H1 (cell line): ENCODE data around the gene NT5C. TPM values are rescaled to one million over a fixed set of nuclear protein-coding genes. Genes with fewer than 3 reads are reported as not detected.

Source experiments
- CTCF ChIA-PET: fragments of 300-600 bp; sonication (Branson Sonifier 250); formaldehyde crosslinking; loops from one replicate; lab custom pipeline; 2021; ENCODE audit not compliant: partially characterized antibody; lab: Charles Lee
- POLR2A ChIA-PET: fragments of 300-600 bp; sonication (Branson Sonifier 250); formaldehyde crosslinking; loops from one replicate; lab custom pipeline; 2021; ENCODE audit warnings: inconsistent platforms; ENCODE audit not compliant: partially characterized antibody; lab: Charles Lee
- DNase-seq, 2 experiments: peaks; one replicate each; pipeline versions ENCODE4 v3.0.0 to v3.0.0-alpha.2; 2010 to 2022; ENCODE audit warnings: low spot score in 2 of 2, low read depth in 1 of 2, mixed read lengths in 1 of 2
- FAIRE-seq: peaks from 2 replicates; lab custom pipeline; 2011; peaks lifted over from hg19 to GRCh38; lab: Jason Lieb, UNC
- H2AFZ ChIP-seq: 2 replicates; pipeline ENCODE4 v1.8.1; 2012; ENCODE audit warnings: low read length, inconsistent platforms
- H2AK5ac ChIP-seq: 2 replicates; pipeline ENCODE4 v1.6.1; 2013; ENCODE audit warnings: low read depth, low read length
- H2BK120ac ChIP-seq: replicated peaks from 2 replicates; pipeline ENCODE3; 2013; ENCODE audit warnings: low read depth, low read length, inconsistent platforms
- H2BK12ac ChIP-seq: 2 replicates; pipeline ENCODE4 v1.6.1; 2013; ENCODE audit warnings: low read depth, low read length
- H2BK15ac ChIP-seq: 2 replicates; pipeline ENCODE4 v1.6.1; 2013; ENCODE audit warnings: low read length
- H2BK20ac ChIP-seq: 2 replicates; pipeline ENCODE4 v1.6.1; 2013; ENCODE audit warnings: low read length
- H2BK5ac ChIP-seq: 2 replicates; pipeline ENCODE4 v1.6.1; 2013; ENCODE audit warnings: low read depth, low read length
- H3K14ac ChIP-seq: 2 replicates; pipeline ENCODE4 v1.6.1; 2013; ENCODE audit warnings: inconsistent platforms; ENCODE audit not compliant: insufficient read length
- H3K18ac ChIP-seq: 2 replicates; pipeline ENCODE4 v1.6.1; 2013; ENCODE audit warnings: low read length; ENCODE audit errors: extremely low read depth
- H3K23ac ChIP-seq: 2 replicates; pipeline ENCODE4 v1.6.1; 2013; ENCODE audit warnings: inconsistent platforms; ENCODE audit not compliant: insufficient read length
- H3K23me2 ChIP-seq: 2 replicates; pipeline ENCODE4 v1.6.1; 2013; ENCODE audit warnings: low read depth, low read length
- H3K27ac ChIP-seq: 2 replicates; pipeline ENCODE4 v1.6.1; 2011; ENCODE audit warnings: low read depth, low read length, inconsistent platforms
- H3K27me3 ChIP-seq, 4 experiments: replicated peaks in 1 of 4; 1 replicate in 1 of 4; 2 replicates in 3 of 4; pipeline versions ENCODE4 v1.6.1 to v1.8.1; 2011 to 2013; ENCODE audit warnings: low read length in 3 of 4, mild to moderate bottlenecking in 3 of 4, inconsistent platforms in 2 of 4, mixed read lengths in 2 of 4, moderate library complexity in 1 of 4; ENCODE audit not compliant: control insufficient read depth in 3 of 4, insufficient read depth in 3 of 4; ENCODE audit errors: extremely low read depth in 1 of 4
- H3K36me3 ChIP-seq, 4 experiments: 2 replicates each; pipeline versions ENCODE4 v1.6.1 to v1.8.1; 2011 to 2013; ENCODE audit warnings: mild to moderate bottlenecking in 4 of 4, low read length in 3 of 4, moderate library complexity in 2 of 4, control low read depth in 1 of 4, inconsistent platforms in 1 of 4; ENCODE audit not compliant: insufficient read depth in 4 of 4, control insufficient read depth in 2 of 4
- H3K4ac ChIP-seq: replicated peaks from 2 replicates; pipeline ENCODE3; 2013; ENCODE audit warnings: low read length, low read depth, mixed read lengths, inconsistent platforms; ENCODE audit not compliant: insufficient read length
- H3K4me1 ChIP-seq, 4 experiments: replicated peaks in 1 of 4; 1 replicate in 1 of 4; 2 replicates in 3 of 4; pipeline versions ENCODE4 v1.6.1 to v1.8.1; 2011 to 2013; ENCODE audit warnings: low read length in 3 of 4, inconsistent platforms in 2 of 4, mixed read lengths in 1 of 4; ENCODE audit not compliant: insufficient read depth in 4 of 4, control insufficient read depth in 3 of 4
- H3K4me2 ChIP-seq, 2 experiments: 2 replicates each; pipeline versions ENCODE4 v1.6.1 to v1.8.1; 2011 to 2013; ENCODE audit warnings: low read depth in 2 of 2, low read length in 2 of 2, control low read depth in 1 of 2, inconsistent platforms in 1 of 2, mild to moderate bottlenecking in 1 of 2; ENCODE audit not compliant: insufficient read depth in 1 of 2
- H3K4me3 ChIP-seq, 4 experiments: fragments of 200-600, 300-600 bp in 1 of 4; sonication (generic), shearing (Covaris generic), sonication (Bioruptor Twin) in 1 of 4; 2 replicates each; pipeline versions ENCODE4 v1.5.1 to v1.8.1; 2011 to 2016; ENCODE audit warnings: low read length in 4 of 4, low read depth in 3 of 4, control low read depth in 2 of 4, inconsistent platforms in 2 of 4, mild to moderate bottlenecking in 2 of 4, mixed read lengths in 1 of 4, moderate library complexity in 1 of 4; ENCODE audit not compliant: insufficient read depth in 2 of 4; ENCODE audit errors: extremely low read depth in 1 of 4
- H3K56ac ChIP-seq: replicated peaks from 2 replicates; pipeline ENCODE3; 2013; ENCODE audit warnings: low read depth, mild to moderate bottlenecking, mixed read lengths, low read length, inconsistent platforms; ENCODE audit not compliant: insufficient read length
- H3K79me1 ChIP-seq: 2 replicates; pipeline ENCODE4 v1.6.1; 2013; ENCODE audit warnings: low read depth, low read length, control low read depth
- H3K79me2 ChIP-seq, 2 experiments: 2 replicates each; pipeline versions ENCODE4 v1.6.1 to v1.8.1; 2012 to 2013; ENCODE audit warnings: low read length in 2 of 2, mild to moderate bottlenecking in 2 of 2, inconsistent platforms in 1 of 2; ENCODE audit not compliant: insufficient read depth in 2 of 2, control insufficient read depth in 1 of 2
- H3K9ac ChIP-seq, 4 experiments: replicated peaks in 1 of 4; 1 replicate in 1 of 4; 2 replicates in 3 of 4; pipeline versions ENCODE4 v1.6.1 to v1.8.1; 2011 to 2013; ENCODE audit warnings: low read depth in 3 of 4, low read length in 3 of 4, control low read depth in 2 of 4, mild to moderate bottlenecking in 2 of 4, moderate library complexity in 2 of 4, inconsistent platforms in 1 of 4; ENCODE audit errors: extremely low read depth in 1 of 4
- H3K9me3 ChIP-seq, 2 experiments: 2 replicates each; pipeline versions ENCODE4 v1.6.1 to v1.8.1; 2012 to 2013; ENCODE audit warnings: mild to moderate bottlenecking in 2 of 2, moderate library complexity in 2 of 2, control low read depth in 1 of 2, inconsistent platforms in 1 of 2, low read depth in 1 of 2, low read length in 1 of 2, mixed read lengths in 1 of 2; ENCODE audit not compliant: insufficient read depth in 2 of 2
- H4K20me1 ChIP-seq, 2 experiments: replicated peaks in 1 of 2; 2 replicates each; pipeline versions ENCODE3 to v1.8.1; 2011 to 2013; ENCODE audit warnings: inconsistent platforms in 2 of 2, low read length in 2 of 2, mild to moderate bottlenecking in 1 of 2; ENCODE audit not compliant: insufficient read depth in 2 of 2, control insufficient read depth in 1 of 2
- H4K5ac ChIP-seq: 2 replicates; pipeline ENCODE4 v1.6.1; 2013; ENCODE audit warnings: low read length, low read depth, mixed read lengths, inconsistent platforms; ENCODE audit not compliant: insufficient read length
- H4K8ac ChIP-seq: 2 replicates; pipeline ENCODE4 v1.8.0; 2013; ENCODE audit warnings: mild to moderate bottlenecking, moderate library complexity, low read length, inconsistent platforms; ENCODE audit not compliant: insufficient read depth; ENCODE audit errors: extremely low read depth
- H4K91ac ChIP-seq: replicated peaks from 2 replicates; pipeline ENCODE3; 2013; ENCODE audit warnings: low read length, mixed read lengths, inconsistent platforms; ENCODE audit not compliant: insufficient read length
- BACH1 ChIP-seq: IDR thresholded peaks from 2 replicates; pipeline ENCODE4 v1.6.1; 2012; ENCODE audit warnings: low read length, improper control_type of control experiment
- CEBPB ChIP-seq: IDR thresholded peaks from 2 replicates; pipeline ENCODE4 v1.6.1; 2012; ENCODE audit warnings: low read depth, low read length
- CTBP2 ChIP-seq: IDR thresholded peaks from 2 replicates; pipeline ENCODE4 v1.7.0; 2011; ENCODE audit warnings: borderline replicate concordance, mild to moderate bottlenecking, moderate library complexity, mixed read lengths, low read length; ENCODE audit not compliant: insufficient read depth, insufficient read length
- EP300 ChIP-seq, 2 experiments: IDR thresholded peaks; 1 replicate in 1 of 2; 2 replicates in 1 of 2; pipeline ENCODE4 v1.6.1; 2011 to 2012; ENCODE audit warnings: low read depth in 2 of 2, low read length in 2 of 2, mild to moderate bottlenecking in 2 of 2, borderline replicate concordance in 1 of 2, inconsistent platforms in 1 of 2, moderate library complexity in 1 of 2
- FOSL1 ChIP-seq: IDR thresholded peaks from 2 replicates; pipeline ENCODE4 v1.6.1; 2011; ENCODE audit warnings: mild to moderate bottlenecking, low read depth, low read length, moderate library complexity; ENCODE audit not compliant: insufficient read depth
- HDAC6 ChIP-seq: IDR thresholded peaks from one replicate; pipeline ENCODE4 v1.7.1; 2012; ENCODE audit warnings: low read depth, mild to moderate bottlenecking, inconsistent platforms, low read length, moderate library complexity
- POLR2AphosphoS5 ChIP-seq: IDR thresholded peaks from 2 replicates; pipeline ENCODE4 v1.6.1; 2011; ENCODE audit warnings: low read depth, low read length
- TBP ChIP-seq: IDR thresholded peaks from 2 replicates; pipeline ENCODE4 v1.6.1; 2011; ENCODE audit warnings: low read depth, low read length, improper control_type of control experiment
- TEAD4 ChIP-seq: IDR thresholded peaks from 2 replicates; pipeline ENCODE4 v1.6.1; 2012; ENCODE audit warnings: low read depth, low read length, inconsistent platforms, mixed read lengths
- WGBS, 2 experiments: shearing (Covaris generic) in 1 of 2; methylation state at CpG; one replicate each; pipeline versions ENCODE4 v1.1.6 to v1.1.7; 2013 to 2015; ENCODE audit warnings: low lambda C conversion rate in 2 of 2, mixed read lengths in 2 of 2, inconsistent platforms in 1 of 2, low coverage in 1 of 2, missing lambda C conversion rate in 1 of 2; ENCODE audit not compliant: insufficient replicate concordance in 2 of 2, insufficient coverage in 1 of 2, insufficient read length in 1 of 2; ENCODE audit errors: extremely low coverage in 1 of 2, missing lambda C conversion rate in 1 of 2; 5-methylcytosine and 5-hydroxymethylcytosine counted together
- polyA plus RNA-seq, 7 experiments: library from polyadenylated mRNA; depleted of rRNA in 3 of 7; stranded (reverse) in 5 of 7; unstranded in 2 of 7; fragments of >200 nt in 5 of 7; fragments of 200-250 nt in 2 of 7; gene quantifications; 1 replicate in 5 of 7; 2 replicates in 1 of 7; 4 replicates in 1 of 7; pipeline versions ENCODE4 v1.2.1 to v1.2.3, GENCODE V29; 2011 to 2013; ENCODE audit warnings: missing spikeins in 2 of 7, mixed read lengths in 2 of 7
- total RNA-seq: library from RNA; stranded (reverse); fragmentation: NEBNext Ultra II Directional; extraction: Animal tissue kit (Norgen Biotek cat#: 25700); gene quantifications from 2 replicates; pipeline ENCODE4 v1.2.1, GENCODE V29; 2021
- TF ChIP-seq, protein P1 (sequence below), 3 experiments: IDR thresholded peaks; 1 replicate in 2 of 3; 2 replicates in 1 of 3; pipeline versions ENCODE4 v1.5.1 to v1.6.1; 2011; ENCODE audit warnings: low read length in 3 of 3, mild to moderate bottlenecking in 3 of 3, inconsistent platforms in 2 of 3, low read depth in 1 of 3, moderate library complexity in 1 of 3; ENCODE audit not compliant: insufficient read depth in 1 of 3; ENCODE audit errors: control extremely low read depth in 1 of 3

Gene NT5C
- total and polyA plus RNA-seq, 2 of the 8 experiments (the other 6 are each of a cell fraction or from before 2014, with no cell fraction given) = 52.1 to 66.4 TPM

DNA sequence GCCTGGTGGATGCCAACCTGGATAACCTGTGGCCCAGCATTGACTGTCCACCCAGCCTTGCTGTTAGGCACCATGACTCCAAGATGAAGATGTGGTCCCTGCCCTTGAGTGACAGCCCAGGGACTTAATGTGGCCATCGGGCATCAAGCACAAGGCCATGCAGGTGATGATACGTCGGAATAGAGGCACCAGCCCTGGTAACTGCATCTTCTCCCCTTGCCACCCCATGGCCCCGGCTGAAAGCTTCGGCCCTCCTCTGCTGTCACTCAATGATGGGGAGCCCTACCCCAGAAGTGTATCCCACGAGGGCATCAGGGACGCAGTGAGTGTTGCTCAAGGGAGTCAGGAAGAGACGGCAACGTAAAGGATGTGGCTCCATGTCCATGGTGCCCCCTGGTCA lies 2.0 kb downstream of the NT5C start:
- DNase-seq (no peak), FAIRE-seq (no peak)
- H3K14ac ChIP-seq = no peak overlapping the region
- no peak overlapping the region for H2BK5ac ChIP-seq
- H3K18ac ChIP-seq = no peak overlapping the region
- H3K56ac ChIP-seq = no peak overlapping the region
- peaks cover 0 to 8% (median 4%) of the 10 kb centered on the region in 4 experiments; a peak in 5 of 7 replicates for H3K4me1 ChIP-seq
- no peak overlapping the region for H3K4ac ChIP-seq
- ChIA-PET CTCF (interaction anchor here (0.6 to 12.9 kb wide), 15 partner anchors 8 to 283 kb away, joined by 3 to 239 read pairs (median 6); partner anchors contain the start of genes ARMC7 and NUP85), POLR2A (interaction anchor here (0.7 to 13.9 kb wide), 11 partner anchors 13 to 161 kb away, joined by 3 to 134 read pairs (median 5); partner anchors contain the start of genes ARMC7, JPT1, NUP85 and SLC16A5)
- no peak overlapping the region for H2AK5ac ChIP-seq
- no peak overlapping the region for H2BK20ac ChIP-seq
- H3K79me2 ChIP-seq = peaks cover 0 to 9% of the 10 kb centered on the region in 2 experiments; a peak in 1 of 4 replicates
- no peak overlapping the region for H3K23ac ChIP-seq
- H2AFZ ChIP-seq = no peak overlapping the region
- peaks cover 8 to 11% of the 10 kb centered on the region in 2 experiments for H4K20me1 ChIP-seq
- H3K4me2 ChIP-seq = no peak overlapping the region; a peak in 1 of 4 replicates
- WGBS, 2 experiments = 94% methylated on average over 9 of the region's 9 CpGs; no CpG with 5 or more reads in 1 of the 2 experiments
- no peak overlapping the region for H3K4me3 ChIP-seq
- H2BK15ac ChIP-seq = no peak overlapping the region
- no peaks in the 10 kb centered on the region for H3K9me3 ChIP-seq
- H3K79me1 ChIP-seq = no peaks in the 10 kb centered on the region; the same call in 1 of the 2 replicates
- no peak overlapping the region for H3K9ac ChIP-seq
- no peak overlapping the region for H2BK12ac ChIP-seq
- H4K5ac ChIP-seq = no peak overlapping the region
- no peak overlapping the region; the same call in 1 of the 2 replicates for H4K8ac ChIP-seq
- no peak overlapping the region for H2BK120ac ChIP-seq
- H4K91ac ChIP-seq = no peak overlapping the region
- no peaks in the 10 kb centered on the region for H3K27me3 ChIP-seq
- H3K36me3 ChIP-seq = peaks cover 0 to 10% (median 6%) of the 10 kb centered on the region in 4 experiments; a peak in 6 of 8 replicates
- H3K27ac ChIP-seq = no peak overlapping the region
- H3K23me2 ChIP-seq = peaks cover 3% of the 10 kb centered on the region; the same call in 1 of the 2 replicates
- TF ChIP-seq, protein P1, sequence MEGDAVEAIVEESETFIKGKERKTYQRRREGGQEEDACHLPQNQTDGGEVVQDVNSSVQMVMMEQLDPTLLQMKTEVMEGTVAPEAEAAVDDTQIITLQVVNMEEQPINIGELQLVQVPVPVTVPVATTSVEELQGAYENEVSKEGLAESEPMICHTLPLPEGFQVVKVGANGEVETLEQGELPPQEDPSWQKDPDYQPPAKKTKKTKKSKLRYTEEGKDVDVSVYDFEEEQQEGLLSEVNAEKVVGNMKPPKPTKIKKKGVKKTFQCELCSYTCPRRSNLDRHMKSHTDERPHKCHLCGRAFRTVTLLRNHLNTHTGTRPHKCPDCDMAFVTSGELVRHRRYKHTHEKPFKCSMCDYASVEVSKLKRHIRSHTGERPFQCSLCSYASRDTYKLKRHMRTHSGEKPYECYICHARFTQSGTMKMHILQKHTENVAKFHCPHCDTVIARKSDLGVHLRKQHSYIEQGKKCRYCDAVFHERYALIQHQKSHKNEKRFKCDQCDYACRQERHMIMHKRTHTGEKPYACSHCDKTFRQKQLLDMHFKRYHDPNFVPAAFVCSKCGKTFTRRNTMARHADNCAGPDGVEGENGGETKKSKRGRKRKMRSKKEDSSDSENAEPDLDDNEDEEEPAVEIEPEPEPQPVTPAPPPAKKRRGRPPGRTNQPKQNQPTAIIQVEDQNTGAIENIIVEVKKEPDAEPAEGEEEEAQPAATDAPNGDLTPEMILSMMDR (IDR thresholded peaks at IDR 0.05; ENCODE audit: control extremely low read depth in 1 of 3, insufficient read depth in 1 of 3, low read depth in 1 of 3, low read length in 3 of 3) = no peak
- no peak for TF ChIP-seq EP300 (IDR thresholded peaks at IDR 0.05; ENCODE audit: borderline replicate concordance in 1 of 2, low read depth in 2 of 2, low read length in 2 of 2)
- no peak for TF ChIP-seq CEBPB
- no peak for TF ChIP-seq TEAD4
- no peak for TF ChIP-seq FOSL1
- TF ChIP-seq POLR2AphosphoS5 = no peak; the same call in 1 of the 2 replicates
- TF ChIP-seq BACH1 = no peak
- no peak for TF ChIP-seq TBP
- no peak for TF ChIP-seq CTBP2
- no peak for TF ChIP-seq HDAC6
